HepG2 (cell line): ENCODE measurements around the gene ELP6. TPM values are rescaled to one million over a fixed set of nuclear protein-coding genes. Genes with fewer than 3 reads are reported as not detected.

ENCODE experiments used
- EED ChIP-seq: sonication (generic); formaldehyde crosslinking; IDR thresholded peaks from 2 replicates; pipeline ENCODE4 v1.5.0; 2020; ENCODE audit warnings: mild to moderate bottlenecking, missing genetic modification reagents
- KIAA2018 ChIP-seq: sonication (generic); formaldehyde crosslinking; IDR thresholded peaks from 2 replicates; pipeline ENCODE4 v1.5.0; 2020; ENCODE audit warnings: mild to moderate bottlenecking, missing genetic modification reagents, borderline replicate concordance
- MIXL1 ChIP-seq: IDR thresholded peaks from 2 replicates; pipeline ENCODE4 v1.6.1; 2016
- NONO ChIP-seq, 2 experiments: fragments of 450-650 bp in 1 of 2; sonication (generic) in 1 of 2; formaldehyde crosslinking in 1 of 2; IDR thresholded peaks in 1 of 2; conservative IDR thresholded peaks in 1 of 2; 2 replicates each; pipeline versions ENCODE4 v1.6.1 to v1.8.0; 2017 to 2022; ENCODE audit warnings: mild to moderate bottlenecking in 1 of 2, missing genetic modification reagents in 1 of 2, moderate library complexity in 1 of 2
- PATZ1 ChIP-seq: sonication (generic); formaldehyde crosslinking; IDR thresholded peaks from 2 replicates; pipeline ENCODE4 v1.4.0; 2020; ENCODE audit warnings: missing genetic modification reagents
- POLR2A ChIP-seq, 2 experiments: IDR thresholded peaks; 2 replicates each; pipeline ENCODE4 v1.6.1; 2011; ENCODE audit warnings: low read depth in 2 of 2, low read length in 2 of 2, mild to moderate bottlenecking in 1 of 2, moderate library complexity in 1 of 2; ENCODE audit not compliant: insufficient read depth in 1 of 2
- SNAPC5 ChIP-seq: sonication (generic); formaldehyde crosslinking; IDR thresholded peaks from 2 replicates; pipeline ENCODE4 v1.8.1; 2023; ENCODE audit warnings: mild to moderate bottlenecking, missing genetic modification reagents, borderline replicate concordance
- TBP ChIP-seq: sonication (generic); formaldehyde crosslinking; IDR thresholded peaks from 2 replicates; pipeline ENCODE4 v1.5.0; 2020; ENCODE audit warnings: missing genetic modification reagents
- TP53 ChIP-seq: sonication (generic); formaldehyde crosslinking; conservative IDR thresholded peaks from 2 replicates; pipeline ENCODE4 v1.4.0; 2020; ENCODE audit warnings: missing genetic modification reagents
- YY1 ChIP-seq: IDR thresholded peaks from 2 replicates; pipeline ENCODE4 v1.6.1; 2011; ENCODE audit warnings: low read length, low read depth, moderate library complexity, mild to moderate bottlenecking; ENCODE audit not compliant: insufficient read depth, insufficient replicate concordance
- ZFP36L1 ChIP-seq: sonication (generic); formaldehyde crosslinking; IDR thresholded peaks from 2 replicates; pipeline ENCODE4 v1.8.0; 2022; ENCODE audit warnings: mild to moderate bottlenecking, missing genetic modification reagents, moderate library complexity
- ZNF160 ChIP-seq: sonication (generic); formaldehyde crosslinking; IDR thresholded peaks from 2 replicates; pipeline ENCODE4 v1.8.0; 2022; ENCODE audit warnings: mild to moderate bottlenecking, inconsistent platforms, missing genetic modification reagents
- ZNF615 ChIP-seq: sonication (generic); formaldehyde crosslinking; IDR thresholded peaks from 2 replicates; pipeline ENCODE4 v1.5.0; 2020; ENCODE audit warnings: mild to moderate bottlenecking, missing genetic modification reagents, borderline replicate concordance
- ZSCAN30 ChIP-seq: sonication (generic); formaldehyde crosslinking; IDR thresholded peaks from 2 replicates; pipeline ENCODE4 v1.5.0; 2020; ENCODE audit warnings: mild to moderate bottlenecking, missing genetic modification reagents
- polyA plus RNA-seq, 8 experiments: library from polyadenylated mRNA; depleted of rRNA in 3 of 8; stranded (reverse) in 7 of 8; unstranded in 1 of 8; fragments of >200 nt; fragmentation: Illumina TruSeq in 4 of 8; extraction: Trizol in 4 of 8; gene quantifications; 2 replicates each; pipeline versions ENCODE4 v1.2.1 to v1.2.3, GENCODE V29; 2011 to 2016; ENCODE audit warnings: low read depth in 4 of 8, missing spikeins in 1 of 8, mixed read lengths in 1 of 8; ENCODE audit not compliant: insufficient read depth in 1 of 8
- total RNA-seq, 5 experiments: library from RNA; depleted of rRNA; stranded (reverse); fragments of >200 nt; fragmentation: Illumina TruSeq; extraction: Trizol; gene quantifications; 2 replicates each; pipeline ENCODE4 v1.2.3, GENCODE V29; 2016; ENCODE audit warnings: low read depth in 1 of 5
- TF ChIP-seq, protein P1 (sequence below): sonication (generic); formaldehyde crosslinking; IDR thresholded peaks from 2 replicates; pipeline ENCODE4 v1.5.0; 2020; ENCODE audit warnings: mild to moderate bottlenecking, missing genetic modification reagents, moderate library complexity
- TF ChIP-seq, protein P2 (sequence below): sonication (generic); formaldehyde crosslinking; conservative IDR thresholded peaks from 2 replicates; pipeline ENCODE4 v1.8.0; 2022; ENCODE audit warnings: low read depth, missing genetic modification reagents

Gene ELP6
- total and polyA plus RNA-seq, 2 of the 13 experiments (the other 11 are each of a cell fraction or from before 2014, with no cell fraction given), result 45.0 to 49.3 TPM

GRCh38 chr3:47475029-47475569, 38.4 kb downstream of the ELP6 start (continued):
- TF ChIP-seq KIAA2018 (CRISPR knock-in tag) (no peak), EED (CRISPR knock-in tag) (no peak), SNAPC5 (CRISPR knock-in tag) (no peak), ZFP36L1 (CRISPR knock-in tag) (0 out of 2 replicates have a peak, but pooled peaks have one; percentile 9), MIXL1 (CRISPR knock-in tag) (no peak), PATZ1 (CRISPR knock-in tag) (peak; percentile 79), ZNF160 (CRISPR knock-in tag) (no peak), ZNF615 (CRISPR knock-in tag) (no peak), TP53 (CRISPR knock-in tag) (no peak), NONO (IDR thresholded peaks at IDR 0.05) (no peak), NONO (CRISPR knock-in tag; conservative IDR thresholded peaks at IDR 0.05) (peak; percentile 34; the same call in 1 of the 2 replicates), TBP (CRISPR knock-in tag) (no peak), YY1 (no peak), ZSCAN30 (CRISPR knock-in tag) (0 out of 2 replicates have a peak, but pooled peaks have one; percentile 16), POLR2A (IDR thresholded peaks at IDR 0.05; ENCODE audit: insufficient read depth in 1 of 2, low read depth in 2 of 2, low read length in 2 of 2) (no peak; a peak in 1 of 4 replicates)
- TF ChIP-seq, protein P1, sequence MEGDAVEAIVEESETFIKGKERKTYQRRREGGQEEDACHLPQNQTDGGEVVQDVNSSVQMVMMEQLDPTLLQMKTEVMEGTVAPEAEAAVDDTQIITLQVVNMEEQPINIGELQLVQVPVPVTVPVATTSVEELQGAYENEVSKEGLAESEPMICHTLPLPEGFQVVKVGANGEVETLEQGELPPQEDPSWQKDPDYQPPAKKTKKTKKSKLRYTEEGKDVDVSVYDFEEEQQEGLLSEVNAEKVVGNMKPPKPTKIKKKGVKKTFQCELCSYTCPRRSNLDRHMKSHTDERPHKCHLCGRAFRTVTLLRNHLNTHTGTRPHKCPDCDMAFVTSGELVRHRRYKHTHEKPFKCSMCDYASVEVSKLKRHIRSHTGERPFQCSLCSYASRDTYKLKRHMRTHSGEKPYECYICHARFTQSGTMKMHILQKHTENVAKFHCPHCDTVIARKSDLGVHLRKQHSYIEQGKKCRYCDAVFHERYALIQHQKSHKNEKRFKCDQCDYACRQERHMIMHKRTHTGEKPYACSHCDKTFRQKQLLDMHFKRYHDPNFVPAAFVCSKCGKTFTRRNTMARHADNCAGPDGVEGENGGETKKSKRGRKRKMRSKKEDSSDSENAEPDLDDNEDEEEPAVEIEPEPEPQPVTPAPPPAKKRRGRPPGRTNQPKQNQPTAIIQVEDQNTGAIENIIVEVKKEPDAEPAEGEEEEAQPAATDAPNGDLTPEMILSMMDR (CRISPR knock-in tag), result no peak
- TF ChIP-seq, protein P2, sequence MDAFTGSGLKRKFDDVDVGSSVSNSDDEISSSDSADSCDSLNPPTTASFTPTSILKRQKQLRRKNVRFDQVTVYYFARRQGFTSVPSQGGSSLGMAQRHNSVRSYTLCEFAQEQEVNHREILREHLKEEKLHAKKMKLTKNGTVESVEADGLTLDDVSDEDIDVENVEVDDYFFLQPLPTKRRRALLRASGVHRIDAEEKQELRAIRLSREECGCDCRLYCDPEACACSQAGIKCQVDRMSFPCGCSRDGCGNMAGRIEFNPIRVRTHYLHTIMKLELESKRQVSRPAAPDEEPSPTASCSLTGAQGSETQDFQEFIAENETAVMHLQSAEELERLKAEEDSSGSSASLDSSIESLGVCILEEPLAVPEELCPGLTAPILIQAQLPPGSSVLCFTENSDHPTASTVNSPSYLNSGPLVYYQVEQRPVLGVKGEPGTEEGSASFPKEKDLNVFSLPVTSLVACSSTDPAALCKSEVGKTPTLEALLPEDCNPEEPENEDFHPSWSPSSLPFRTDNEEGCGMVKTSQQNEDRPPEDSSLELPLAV (CRISPR knock-in tag), result no peak
